Omental fat pad (tissue), 4 donors: ENCODE data around the gene KRT6A. TPM values are rescaled to one million over a fixed set of nuclear protein-coding genes. Genes with fewer than 3 reads are reported as not detected.

Experiments used
- ATAC-seq: fragments of 150-250 bp; one replicate; pipeline ENCODE4 v1.9.1; 2016; ENCODE audit warnings: mild to moderate bottlenecking, moderate library complexity; ENCODE audit not compliant: low FRiP score
- DNase-seq: peaks from one replicate; pipeline ENCODE4 v3.0.0-alpha.2; 2019; ENCODE audit warnings: low spot score
- total RNA-seq, 4 donors: library from RNA; depleted of rRNA; stranded (reverse); fragments of >200 nt; gene quantifications; one replicate each; pipeline ENCODE4 v1.1.0, GENCODE V29; 2016
- TF ChIP-seq, protein P1 (sequence below), 3 donors: fragments of 450-650 bp; IDR thresholded peaks; one replicate each; pipeline ENCODE4 v1.5.1; 2016 to 2017; ENCODE audit warnings: antibody characterized with exemption in 3 of 3, mild to moderate bottlenecking in 3 of 3, moderate library complexity in 2 of 3

The KRT6A gene
- total RNA-seq, 4 donors from 2014 or later, result 3.3 to 40.7 (median 8.4) TPM

- no peak for DNase-seq
- TF ChIP-seq, protein P1, sequence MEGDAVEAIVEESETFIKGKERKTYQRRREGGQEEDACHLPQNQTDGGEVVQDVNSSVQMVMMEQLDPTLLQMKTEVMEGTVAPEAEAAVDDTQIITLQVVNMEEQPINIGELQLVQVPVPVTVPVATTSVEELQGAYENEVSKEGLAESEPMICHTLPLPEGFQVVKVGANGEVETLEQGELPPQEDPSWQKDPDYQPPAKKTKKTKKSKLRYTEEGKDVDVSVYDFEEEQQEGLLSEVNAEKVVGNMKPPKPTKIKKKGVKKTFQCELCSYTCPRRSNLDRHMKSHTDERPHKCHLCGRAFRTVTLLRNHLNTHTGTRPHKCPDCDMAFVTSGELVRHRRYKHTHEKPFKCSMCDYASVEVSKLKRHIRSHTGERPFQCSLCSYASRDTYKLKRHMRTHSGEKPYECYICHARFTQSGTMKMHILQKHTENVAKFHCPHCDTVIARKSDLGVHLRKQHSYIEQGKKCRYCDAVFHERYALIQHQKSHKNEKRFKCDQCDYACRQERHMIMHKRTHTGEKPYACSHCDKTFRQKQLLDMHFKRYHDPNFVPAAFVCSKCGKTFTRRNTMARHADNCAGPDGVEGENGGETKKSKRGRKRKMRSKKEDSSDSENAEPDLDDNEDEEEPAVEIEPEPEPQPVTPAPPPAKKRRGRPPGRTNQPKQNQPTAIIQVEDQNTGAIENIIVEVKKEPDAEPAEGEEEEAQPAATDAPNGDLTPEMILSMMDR (IDR thresholded peaks at IDR 0.05), result no peak
- no peak for ATAC-seq
These were observed 37.3 kb upstream of the KRT6A start for GRCh38 chr12:52530366-52530765.

DNA sequence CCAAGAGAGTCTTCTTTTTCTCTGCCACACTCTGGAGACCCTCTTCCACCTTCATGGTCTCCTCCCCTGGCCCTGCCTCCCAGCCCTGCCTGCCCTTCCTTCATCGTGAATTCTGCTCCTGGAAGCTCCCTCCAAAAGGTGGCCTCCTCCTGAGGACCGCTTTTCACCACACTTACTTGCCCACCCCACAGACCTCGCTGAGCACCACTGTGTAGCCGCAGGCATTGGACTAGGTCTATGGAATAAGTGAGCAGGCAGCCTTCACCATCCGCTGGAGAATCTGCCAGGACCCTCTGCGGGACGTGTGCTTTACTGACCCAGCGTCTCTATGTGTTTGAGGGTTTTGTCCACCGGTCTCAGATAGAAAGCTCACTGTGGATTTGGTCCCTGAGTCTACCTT is 36.8 kb upstream of the KRT6A start:
- DNase-seq (no peak), ATAC-seq (no peak)
- TF ChIP-seq, protein P1 (IDR thresholded peaks at IDR 0.05), result no peak

DNA sequence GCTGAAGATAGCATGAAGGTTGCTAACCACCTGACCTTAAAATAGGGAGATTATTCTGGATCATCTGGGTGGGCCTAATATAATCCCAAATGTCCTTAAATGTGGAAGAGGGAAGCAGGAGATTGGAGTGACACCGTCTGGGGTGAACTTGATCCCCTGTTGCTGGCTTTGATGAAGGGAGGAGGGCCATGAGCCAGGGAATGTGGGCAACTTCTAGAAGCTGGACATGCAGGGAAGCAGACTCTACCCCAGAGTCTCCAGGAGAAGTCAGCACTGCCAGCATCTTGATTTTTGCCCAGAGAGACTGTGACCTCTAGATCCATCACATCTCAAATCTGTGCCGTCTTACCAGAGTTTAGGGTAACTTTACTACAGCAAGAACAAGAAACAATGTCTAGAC is 36.4 kb upstream of the KRT6A start:
- TF ChIP-seq, protein P1 (IDR thresholded peaks at IDR 0.05), result no peak
- DNase-seq (no peak), ATAC-seq (no peak)

DNA sequence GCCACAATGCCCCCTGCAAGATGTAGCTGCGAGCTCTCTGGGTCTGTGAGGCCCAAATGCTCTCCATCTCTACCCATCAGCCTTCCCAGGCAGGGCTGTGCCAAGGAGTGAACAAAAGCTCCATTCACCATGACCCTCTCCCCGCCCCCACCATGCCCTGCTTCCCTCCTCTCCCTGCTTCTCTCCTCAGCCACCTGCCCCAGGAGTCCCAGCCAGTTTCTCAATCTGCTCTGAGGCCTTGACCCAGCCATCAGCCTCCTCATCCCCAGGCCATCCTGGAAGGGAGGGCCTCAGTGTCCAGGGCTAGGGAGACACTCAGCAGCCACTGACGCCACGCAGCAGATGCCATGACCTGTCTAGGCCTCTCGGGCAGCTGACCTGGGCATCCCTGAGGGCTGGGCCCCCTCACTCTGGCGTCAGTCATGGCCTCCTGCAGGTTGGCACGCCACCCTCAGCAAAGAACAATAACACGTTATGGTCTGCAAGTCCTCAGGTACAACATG is 35.6 kb upstream of the KRT6A start:
- ATAC-seq (no peak), DNase-seq (no peak)
- TF ChIP-seq, protein P1 (IDR thresholded peaks at IDR 0.05), result no peak

GRCh38 chr12:52527121-52527800 is 34.2 kb upstream of the KRT6A start:
- TF ChIP-seq, protein P1 (IDR thresholded peaks at IDR 0.05), result no peak
- no peak for DNase-seq
- no peak for ATAC-seq

DNA sequence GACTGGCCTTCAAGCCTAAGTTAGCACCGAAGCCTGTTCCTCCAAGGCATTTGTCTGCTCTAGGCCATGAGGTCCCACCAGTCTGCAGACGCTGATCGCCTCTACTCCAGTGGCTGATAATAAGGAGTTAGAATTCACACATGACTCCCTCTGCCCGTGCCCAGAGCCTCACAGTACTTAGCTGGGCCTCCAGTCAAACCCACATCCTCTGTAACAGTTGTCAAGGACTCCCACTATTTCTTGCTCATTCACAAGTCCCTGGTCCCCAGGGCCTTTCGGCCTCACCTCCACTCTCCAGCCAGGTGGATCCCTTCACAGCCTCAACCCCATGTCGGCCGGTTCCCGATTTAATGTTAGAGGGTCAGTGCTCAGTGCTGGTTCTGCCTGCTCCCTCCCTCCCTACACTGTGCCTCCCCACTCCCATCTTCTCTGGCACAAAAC is 33.5 kb upstream of the KRT6A start:
- DNase-seq (no peak), ATAC-seq (no peak)
- TF ChIP-seq, protein P1 (IDR thresholded peaks at IDR 0.05), result no peak
